HG03354 (cell line): ENCODE data around the gene WNT1.

Source experiments
- ATAC-seq: cut with Tn5 transposase; IDR thresholded peaks from one replicate; pipeline ENCODE4 v1.9.1; 2021; ENCODE audit warnings: mild to moderate bottlenecking; ENCODE audit not compliant: unreplicated experiment, poor library complexity, severe bottlenecking

Gene WNT1

DNA sequence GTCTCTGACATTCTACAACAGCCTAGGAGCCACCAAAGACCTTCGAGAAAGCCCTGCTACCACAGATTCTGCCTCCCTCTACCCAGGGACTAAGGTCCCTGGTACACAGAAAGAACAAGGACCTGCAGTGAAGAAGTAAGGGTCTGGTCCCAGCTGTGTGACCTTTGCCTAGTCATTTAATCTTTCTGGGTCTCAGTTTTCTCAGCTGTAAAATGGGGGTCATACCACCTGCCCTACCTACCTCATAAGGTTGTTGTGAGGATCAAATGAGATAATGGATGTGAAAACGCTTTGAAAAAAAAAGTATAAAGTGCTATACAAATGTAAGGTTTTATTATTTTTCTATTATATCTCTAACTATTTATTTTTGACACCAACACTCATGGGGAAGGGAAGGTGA, 45.7 kb downstream of the WNT1 start:
- ATAC-seq: no peak

GRCh38 chr12:49024543-49024942, 46.4 kb downstream of the WNT1 start:
- no peak for ATAC-seq

- ATAC-seq: no peak
These were observed 47.3 kb downstream of the WNT1 start for GRCh38 chr12:49025463-49025862.

GRCh38 chr12:49026101-49026500, 48.0 kb downstream of the WNT1 start:
- no peak for ATAC-seq

- no peak for ATAC-seq
These were observed 48.8 kb downstream of the WNT1 start for GRCh38 chr12:49026678-49027480.

DNA sequence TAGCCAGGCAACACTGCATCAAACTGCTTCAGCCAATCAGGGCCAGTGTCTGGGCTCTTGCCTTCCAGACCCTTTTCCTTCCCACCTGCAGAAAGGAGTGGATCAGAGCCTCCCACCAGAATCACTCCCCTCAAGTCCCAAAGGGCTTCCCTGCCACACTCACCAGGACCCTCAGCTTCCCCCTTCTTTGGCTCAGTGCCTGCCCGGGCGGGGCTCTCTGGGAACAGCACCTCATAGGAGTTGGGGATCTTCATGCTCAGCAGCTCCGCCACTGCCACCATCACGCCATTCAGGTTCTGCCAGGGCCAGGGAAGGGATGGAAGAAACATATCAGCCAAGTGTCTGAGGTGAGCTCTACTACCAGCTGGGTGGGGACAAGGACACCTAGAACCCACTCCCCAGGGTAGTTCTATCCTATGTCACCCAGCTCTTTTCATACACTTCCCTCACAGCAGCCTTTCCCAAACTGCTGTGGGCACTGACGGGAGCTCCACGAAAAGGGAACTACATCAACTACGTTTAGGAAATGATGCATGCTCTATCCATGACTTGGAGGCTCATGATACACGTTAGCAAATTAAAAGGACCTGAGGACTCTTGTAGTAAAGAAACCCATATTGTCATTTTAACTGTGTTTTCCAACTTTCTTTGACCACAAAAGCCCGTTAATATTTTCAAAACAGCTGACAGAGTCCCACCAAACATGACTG, 49.9 kb downstream of the WNT1 start:
- no peak for ATAC-seq

DNA sequence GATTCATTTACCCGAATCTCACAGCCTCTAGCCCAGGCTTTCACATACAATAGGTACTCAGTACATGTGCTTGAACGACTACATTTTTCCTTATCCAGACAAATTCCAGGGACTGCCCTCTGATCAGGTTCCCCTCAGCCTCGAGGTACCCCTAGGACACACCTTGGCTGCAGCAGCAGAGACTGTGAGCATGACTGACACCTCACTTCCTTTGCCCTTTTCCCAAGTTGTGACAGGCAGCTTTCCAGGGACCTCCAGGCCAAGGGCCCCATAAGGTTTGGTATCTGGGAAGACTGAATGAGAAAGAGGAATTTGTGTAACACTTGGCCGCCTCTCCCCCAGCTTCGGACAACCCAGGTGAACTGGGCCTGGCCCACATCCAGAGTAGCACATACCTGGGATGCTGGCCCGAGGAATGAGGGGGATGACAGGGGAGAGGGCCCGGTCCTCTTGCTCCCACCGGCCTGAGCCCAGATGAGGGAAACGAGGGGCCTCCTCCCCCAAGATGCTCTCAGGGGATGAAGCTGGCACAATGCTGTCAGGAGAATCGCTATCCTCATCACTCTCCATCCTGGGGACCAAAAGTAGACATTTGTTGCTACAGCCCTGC, 50.6 kb downstream of the WNT1 start:
- ATAC-seq: no peak

DNA sequence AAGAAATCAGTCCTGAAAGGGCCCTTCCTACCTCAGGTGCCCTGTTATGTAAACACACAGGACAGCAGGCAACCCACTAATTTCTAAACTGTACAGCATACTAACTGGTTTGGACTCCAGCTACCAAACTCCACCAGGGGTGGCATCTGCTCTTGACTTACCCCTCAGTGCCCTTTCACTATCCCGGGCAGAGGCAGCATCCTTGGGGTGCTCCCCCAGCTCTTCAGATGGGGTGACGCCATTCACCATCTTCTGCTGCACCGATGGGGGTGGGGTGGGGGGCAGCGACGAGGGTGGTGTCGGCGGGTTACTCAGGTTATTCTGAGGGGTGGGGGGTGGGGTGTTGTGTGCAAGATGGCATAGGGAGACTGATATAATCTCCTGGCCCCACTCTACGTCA, 52.0 kb downstream of the WNT1 start:
- no peak for ATAC-seq

DNA sequence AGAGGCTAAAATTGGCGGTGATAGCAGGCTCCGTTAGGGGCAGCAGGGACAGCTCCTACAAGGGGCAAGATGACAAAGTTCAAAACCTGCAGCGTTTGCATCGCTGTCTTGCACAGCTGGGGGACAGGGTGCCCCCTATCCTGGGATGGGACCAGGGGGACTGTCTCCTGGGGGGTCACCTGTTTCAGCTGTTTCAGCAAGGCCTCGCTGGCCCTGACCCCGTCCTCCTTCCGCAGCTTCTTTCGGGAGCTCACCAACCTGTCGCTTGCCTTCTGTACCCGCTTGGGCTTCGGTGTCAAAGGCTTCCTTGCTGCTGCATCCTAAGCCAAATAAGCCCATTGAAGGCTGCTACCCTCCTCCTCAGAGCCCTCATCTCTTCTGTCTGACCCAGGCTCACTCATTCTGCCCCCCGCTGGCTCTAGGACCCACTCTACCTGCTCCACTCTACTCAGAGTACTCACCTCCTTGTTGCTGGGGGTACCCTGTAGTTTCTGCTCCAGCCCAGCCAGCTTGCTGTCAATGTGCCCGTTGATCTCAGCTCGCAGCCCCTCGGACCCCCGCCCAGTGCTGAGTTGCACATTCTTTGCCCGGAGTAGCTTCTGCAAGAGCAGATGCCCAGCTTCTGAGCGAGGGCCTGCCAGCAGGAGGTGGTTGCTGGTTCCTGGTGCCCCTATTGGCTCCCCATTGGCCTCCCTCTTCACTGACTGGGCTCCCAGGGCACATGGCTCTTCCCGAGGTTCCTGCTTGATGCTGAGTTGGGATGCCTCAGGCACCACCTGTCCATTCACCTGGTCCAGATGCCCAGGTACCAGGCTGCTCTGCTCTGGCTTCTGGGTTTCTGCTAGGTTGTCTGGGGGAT, 52.8 kb downstream of the WNT1 start:
- no peak for ATAC-seq

DNA sequence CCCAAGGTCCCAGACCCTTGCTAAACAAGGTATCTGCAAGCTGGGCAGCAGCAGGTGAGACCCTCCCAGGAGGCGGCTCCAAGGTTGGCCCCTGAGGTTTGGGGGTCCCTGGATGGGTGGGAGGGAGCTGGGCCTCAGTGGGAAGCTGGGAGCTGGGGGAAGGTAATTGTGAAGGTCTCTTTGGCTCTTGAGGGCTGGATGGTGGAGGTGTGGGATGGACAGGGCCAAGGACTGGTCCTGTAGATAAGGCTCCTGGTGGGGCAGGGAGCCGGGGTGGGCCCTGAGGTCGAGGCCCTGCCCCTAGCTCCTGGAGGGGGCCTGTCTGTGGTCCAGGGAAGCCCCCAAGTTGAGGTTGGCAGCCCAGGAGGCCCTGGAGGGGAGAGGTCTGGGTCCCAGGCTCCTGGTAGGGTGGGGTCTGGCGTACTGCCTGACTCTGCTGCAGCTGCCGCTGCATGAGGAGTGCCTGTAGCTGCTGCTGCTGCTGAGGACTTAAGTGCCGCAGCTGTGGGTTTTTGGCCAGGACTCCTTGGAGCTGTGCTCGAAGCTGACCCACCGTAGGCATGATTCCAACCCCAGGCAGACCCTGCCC, 53.5 kb downstream of the WNT1 start:
- no peak for ATAC-seq
